Mesenteric fat pad (tissue), 1 donor: ENCODE measurements around the gene FRMD3. TPM values are rescaled to one million over a fixed set of nuclear protein-coding genes. Genes with fewer than 3 reads are reported as not detected.
A peak's percentile ranks its signal among the peaks of the same experiment; 100 is the strongest.

Experiments used
- DNase-seq: peaks from one replicate; pipeline ENCODE4 v3.0.0-alpha.2; 2020; ENCODE audit warnings: low spot score
- total RNA-seq: library from RNA; stranded (reverse); fragmentation: NEBNext Ultra II Directional; extraction: Animal tissue kit (Norgen Biotek cat#: 25700); gene quantifications from one replicate; pipeline ENCODE4 v1.2.1, GENCODE V29; 2021
- donor health status: DM: yes; HTN: yes; CAD: no.

Gene FRMD3
- total RNA-seq, 1 donor from 2014 or later = 11.7 TPM

GRCh38 chr9:83238871-83239640 lies 299.1 kb downstream of the FRMD3 start:
- DNase-seq = no peak

DNA sequence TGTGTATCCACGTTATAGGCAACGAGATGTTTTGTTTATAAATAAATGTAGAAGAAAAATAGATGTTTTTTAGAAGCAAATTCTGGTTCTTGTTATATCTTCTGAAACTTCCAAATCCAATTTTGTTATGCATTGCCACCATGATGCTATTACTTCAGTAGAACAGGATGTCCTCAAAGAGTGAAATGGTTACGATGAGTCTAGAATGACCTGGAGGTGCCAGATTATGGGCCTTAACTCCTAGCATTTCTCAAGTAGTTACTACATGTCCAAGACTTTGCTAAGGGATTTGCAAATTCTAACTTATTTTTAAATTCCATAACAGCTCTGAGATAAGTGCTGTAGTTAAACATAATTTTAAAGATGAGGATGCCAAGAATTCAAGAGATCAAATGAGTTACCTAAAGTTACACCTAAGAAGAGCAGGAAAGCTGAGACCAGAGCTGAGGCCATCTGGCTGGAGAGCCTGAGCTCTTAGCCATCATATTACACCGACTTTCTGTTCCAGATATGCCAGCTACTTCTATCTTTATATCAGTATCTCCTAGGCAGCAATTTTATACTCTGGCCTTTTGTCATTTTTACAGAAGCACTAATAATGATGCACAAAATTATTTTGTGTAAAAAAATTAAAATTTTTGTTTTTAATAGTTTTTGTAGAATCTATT lies 302.0 kb downstream of the FRMD3 start:
- no peak for DNase-seq

GRCh38 chr9:83235526-83235925 lies 302.7 kb downstream of the FRMD3 start:
- no peak for DNase-seq

DNA sequence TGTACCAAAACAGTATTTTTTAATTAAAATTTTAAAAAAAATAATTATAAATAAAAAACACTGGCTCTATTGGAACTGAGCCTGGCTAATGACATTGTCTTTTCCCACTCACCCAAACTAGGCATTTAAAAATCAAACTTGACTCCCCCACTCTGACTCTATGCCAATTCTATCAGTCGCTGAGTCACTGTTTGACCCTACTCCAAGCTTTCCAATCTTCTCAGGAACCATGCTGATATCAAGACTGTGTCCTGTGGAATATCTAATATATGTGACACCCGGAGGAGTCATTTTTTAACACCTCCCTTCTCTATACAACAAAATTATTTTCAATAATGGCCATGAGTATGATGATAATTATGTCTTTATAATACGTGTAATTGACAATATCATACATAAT lies 303.7 kb downstream of the FRMD3 start:
- no peak for DNase-seq

DNA sequence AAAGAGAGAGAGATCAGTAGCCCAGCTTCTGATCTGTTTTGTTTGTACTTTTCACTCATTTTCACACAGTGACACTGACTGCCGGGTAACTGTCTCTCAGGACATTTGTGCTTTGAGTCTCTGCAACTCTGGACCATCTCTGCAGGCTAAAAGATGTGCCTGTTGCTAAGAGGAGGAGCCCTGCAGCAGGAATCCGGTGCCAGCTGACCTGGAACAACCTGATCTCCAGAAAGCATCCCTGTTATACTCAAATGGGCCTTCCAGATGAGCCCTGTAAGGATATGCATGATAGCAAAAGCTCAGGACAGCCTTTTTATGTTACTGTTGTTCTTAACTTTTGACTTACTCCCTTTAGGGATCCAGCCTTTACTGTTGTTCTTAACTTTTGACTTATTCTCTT lies 304.6 kb downstream of the FRMD3 start:
- no peak for DNase-seq

DNA sequence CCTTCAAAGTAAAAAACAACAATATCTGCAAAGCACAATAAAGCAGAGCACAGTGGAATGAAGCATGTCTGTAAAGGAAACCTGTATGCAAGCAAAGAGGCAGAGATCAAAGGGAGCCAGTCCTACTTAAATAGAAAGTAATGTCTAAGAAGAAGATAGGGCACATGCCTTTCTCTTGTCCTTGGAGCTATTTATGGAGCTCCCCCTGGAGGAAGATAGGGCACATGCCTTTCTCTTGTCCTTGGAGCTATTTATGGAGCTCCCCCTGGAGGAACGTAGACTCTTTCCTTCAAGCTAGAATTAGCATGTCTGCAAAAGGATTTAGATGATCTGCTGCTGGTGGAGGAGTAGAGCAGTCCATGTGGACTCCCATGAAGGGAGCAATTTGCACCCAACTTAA lies 307.2 kb downstream of the FRMD3 start:
- no peak for DNase-seq

DNA sequence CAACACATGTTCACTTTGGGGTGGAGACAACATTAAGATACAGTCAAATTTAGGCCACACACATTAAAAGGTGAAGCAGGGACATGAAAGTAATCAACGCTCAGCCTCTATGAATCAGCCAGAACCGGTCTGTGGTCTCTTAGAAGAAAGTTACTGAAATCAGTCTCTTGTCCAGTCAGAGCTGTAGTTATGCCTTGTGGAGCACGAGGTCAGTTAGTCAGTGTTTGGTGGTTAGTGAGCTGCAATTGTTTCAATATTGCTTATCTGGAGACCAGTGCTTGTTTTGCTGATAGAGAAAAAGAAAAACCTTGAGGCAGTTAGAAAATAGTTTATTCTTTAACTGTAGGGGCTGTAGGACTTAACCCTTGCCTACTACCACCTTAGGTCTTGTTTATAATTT lies 317.5 kb downstream of the FRMD3 start:
- no peak for DNase-seq

DNA sequence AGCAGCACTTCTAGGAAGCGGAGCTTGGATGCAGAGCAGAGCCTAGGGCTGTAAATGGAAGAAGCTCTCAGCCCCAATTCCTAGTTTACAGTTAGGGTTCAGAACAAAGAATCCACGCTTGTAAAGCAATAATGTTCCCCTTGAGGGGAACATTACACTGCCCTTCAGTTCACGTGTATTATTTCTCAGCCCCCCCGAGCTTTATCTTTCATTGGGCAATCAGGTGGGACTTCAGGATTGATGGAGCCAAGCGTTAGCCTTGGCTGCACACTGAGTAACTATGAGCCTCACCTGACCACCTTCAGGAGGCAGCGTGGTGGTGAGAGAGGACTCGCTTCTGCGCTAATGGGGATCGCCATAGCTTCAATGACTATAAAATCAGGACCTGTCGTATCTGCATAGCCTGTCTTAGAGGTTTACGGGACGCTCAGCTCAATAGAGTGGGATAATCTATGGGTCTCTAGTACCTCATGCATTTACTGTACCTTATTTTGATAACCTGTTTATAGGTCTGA lies 318.2 kb downstream of the FRMD3 start:
- DNase-seq = no peak

GRCh38 chr9:83219154-83219923 lies 318.9 kb downstream of the FRMD3 start:
- DNase-seq = peak; percentile 92

DNA sequence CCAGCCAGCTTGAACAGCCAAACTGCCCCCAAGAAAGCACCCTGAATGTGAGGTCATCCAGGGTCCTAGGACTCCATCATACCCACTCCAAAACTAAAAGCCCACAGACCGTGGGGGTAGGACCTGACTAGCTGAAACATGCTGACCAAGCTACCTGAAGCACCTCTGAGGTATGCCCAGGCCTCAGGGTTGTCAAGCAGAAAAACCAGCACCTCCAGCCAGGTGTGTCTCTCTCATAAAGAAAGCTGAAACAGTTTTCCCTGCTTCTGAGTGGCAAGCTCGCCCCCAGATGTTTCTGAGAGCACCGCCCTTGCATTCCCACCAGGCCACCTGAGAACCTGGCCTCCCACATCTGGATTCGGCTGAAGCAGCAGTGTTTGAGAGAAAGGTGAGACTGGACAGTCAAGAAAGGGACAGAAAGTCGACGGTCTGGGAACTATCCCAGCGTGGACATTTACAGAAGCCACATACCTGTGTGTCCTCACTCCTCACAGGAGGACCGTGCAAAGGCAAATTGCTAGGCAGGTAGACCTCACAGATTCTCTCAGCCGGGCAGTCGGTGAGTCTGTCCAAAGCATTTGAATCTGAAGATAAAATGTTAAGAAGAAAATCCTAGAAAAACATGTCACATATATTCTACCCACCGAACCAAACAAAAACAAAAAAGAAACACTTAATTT lies 319.6 kb downstream of the FRMD3 start:
- no peak for DNase-seq

- no peak for DNase-seq
Observed at GRCh38 chr9:83209188-83209731, 328.9 kb downstream of the FRMD3 start.

DNA sequence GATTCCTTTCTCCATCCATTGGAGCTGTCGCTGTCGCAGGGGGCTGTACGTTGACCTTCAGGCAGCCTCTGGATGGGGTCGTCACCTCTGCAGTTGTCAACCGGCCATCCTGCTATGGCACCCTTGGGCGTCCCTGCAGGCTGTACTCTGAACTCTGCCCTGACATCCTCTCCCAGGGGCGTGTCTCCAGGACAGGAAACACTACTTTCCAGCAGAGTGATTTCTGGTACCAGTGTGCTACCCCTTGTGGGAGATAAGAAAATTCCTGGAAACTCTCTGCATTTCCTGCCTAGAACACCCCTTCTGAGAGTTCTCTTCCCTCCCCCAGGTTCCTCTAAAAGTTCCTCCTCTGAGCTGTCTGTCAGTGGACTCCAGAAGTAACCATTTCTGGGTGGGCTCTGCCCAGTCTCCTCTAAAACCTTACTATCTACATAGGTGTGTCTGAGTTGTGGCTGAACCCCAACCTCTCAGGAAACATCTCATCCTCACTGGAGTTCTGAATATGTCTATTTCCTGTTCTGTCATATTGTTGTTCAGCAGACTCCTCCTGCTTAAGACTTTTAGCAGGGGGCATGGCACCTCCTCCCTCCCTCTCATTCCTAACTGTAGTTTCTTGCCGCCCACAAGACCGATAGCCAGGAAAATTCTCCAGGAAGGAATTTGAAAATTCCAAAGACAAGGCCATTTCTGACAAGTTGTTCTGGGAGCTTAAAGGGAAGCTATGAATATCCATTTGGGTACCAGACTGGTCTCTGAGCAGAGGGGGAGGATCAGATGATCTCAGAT lies 329.9 kb downstream of the FRMD3 start:
- no peak for DNase-seq

DNA sequence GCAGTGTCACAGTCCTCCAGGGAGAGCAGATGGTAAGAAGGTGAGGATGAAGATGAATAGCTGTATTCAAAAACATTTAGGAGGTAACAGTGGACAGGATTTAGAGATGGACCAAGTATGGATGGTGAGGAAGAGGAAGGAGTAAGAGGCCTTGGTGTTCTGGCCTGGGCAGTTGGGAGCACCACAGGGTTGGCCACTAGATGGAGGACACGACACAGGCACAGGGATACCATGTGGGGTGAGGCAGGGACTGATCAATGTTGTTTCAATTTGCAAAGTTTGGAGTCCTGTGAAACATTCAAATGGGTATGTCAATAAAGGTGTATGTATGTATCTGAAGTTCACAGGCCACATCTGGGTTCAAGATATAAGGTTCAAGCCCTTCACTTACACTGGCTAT lies 334.2 kb downstream of the FRMD3 start:
- no peak for DNase-seq

- DNase-seq = no peak
Observed at GRCh38 chr9:83200531-83200930, 337.7 kb downstream of the FRMD3 start.

DNA sequence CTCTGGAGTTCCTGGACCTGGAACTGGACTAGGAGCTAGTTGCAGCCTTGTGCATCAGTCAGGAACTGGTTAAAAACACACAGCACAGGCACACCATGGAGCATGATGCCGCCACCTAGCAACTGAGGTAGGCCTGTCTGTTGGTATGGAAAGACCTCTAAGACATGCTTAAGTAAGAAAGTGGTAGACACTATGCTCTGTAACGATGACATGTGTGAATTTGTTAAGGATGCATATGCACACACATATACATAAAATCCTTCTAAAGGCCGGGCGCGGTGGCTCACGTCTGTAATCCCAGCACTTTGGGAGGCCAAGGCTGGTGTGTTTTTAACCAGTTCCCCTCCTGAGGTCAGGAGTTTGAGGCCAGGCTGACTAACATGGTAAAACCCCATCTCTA lies 338.4 kb downstream of the FRMD3 start:
- no peak for DNase-seq

DNA sequence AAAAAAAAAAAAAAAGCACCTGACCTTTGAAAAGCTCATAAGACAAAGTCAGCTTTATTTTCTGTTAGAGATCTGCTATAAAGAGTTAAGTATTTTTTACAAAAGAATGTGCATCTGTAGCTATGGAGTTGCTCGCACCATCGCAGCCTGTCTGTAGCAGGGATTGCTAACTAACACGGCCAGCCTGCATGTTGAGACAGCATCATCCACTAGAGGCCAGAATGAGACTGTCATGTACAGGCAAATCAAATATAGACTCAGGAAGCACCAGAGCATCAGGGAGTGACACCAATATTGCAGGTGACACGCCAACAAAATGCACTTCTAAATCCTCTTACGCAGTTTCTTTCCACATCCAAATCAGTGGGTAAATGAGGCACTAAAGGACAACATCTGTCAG lies 339.0 kb downstream of the FRMD3 start:
- no peak for DNase-seq

DNA sequence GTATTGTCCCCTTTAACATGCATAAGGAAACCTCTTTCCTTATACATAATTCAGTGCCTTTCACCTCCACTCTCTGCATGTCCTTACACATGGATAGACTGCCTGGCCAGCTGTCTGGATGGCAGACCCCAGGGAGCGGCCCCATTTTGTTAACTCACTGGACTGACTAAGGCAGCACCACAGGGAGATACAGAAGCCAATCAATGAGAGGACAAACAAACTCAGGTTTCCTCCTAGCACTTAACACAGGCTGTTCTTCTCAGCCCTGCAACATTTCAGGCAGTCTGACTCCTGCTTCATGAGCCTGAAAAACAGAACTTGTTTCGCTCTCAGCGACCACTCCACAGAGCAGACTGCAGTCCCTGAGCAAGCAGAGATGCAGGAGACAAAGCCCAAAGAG lies 339.8 kb downstream of the FRMD3 start:
- DNase-seq = no peak

DNA sequence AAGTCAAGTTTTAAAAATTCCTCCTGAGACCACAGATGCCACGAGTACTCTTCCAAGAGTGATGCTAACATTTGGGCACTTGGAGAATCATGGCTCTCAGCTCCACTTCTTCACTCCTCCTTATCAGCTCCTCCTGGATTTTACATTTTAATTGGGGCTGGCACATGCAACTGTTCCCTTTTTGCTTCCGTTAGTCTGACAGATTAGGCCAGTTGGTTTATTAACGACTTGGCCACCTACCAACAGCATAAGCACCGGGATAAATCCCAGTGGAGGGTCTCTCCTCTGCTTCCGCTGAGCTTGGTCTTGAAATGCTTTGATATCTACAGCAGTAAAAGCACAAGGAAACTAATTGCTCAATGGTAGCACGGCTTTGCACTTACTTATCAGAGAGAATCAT lies 340.6 kb downstream of the FRMD3 start:
- no peak for DNase-seq

DNA sequence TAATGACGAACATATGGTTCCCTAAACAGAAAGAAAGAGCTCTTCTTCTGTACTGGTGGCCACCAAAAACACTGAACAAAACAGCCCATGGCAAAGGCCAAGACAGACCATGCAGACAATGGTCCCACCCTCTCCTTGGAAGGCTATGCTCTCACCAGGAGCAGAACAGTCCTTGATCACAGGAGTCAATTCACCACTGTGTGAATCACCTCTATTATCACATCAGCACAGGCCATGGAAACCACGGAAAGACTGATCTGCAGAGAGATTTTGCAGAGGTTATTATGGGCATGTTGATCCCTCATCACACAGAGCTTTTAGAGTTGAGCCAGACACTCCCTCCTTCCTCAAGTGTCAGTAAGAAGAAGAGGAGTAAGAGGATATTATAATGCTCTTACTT lies 341.3 kb downstream of the FRMD3 start:
- no peak for DNase-seq
